HG03066 (cell line): ENCODE data around the gene CRADD.
A peak's percentile ranks its signal among the peaks of the same experiment; 100 is the strongest.

Experiments
- ATAC-seq: cut with Tn5 transposase; IDR thresholded peaks from one replicate; pipeline ENCODE4 v1.9.1; 2021; ENCODE audit warnings: low read depth; ENCODE audit not compliant: unreplicated experiment

CRADD gene

DNA sequence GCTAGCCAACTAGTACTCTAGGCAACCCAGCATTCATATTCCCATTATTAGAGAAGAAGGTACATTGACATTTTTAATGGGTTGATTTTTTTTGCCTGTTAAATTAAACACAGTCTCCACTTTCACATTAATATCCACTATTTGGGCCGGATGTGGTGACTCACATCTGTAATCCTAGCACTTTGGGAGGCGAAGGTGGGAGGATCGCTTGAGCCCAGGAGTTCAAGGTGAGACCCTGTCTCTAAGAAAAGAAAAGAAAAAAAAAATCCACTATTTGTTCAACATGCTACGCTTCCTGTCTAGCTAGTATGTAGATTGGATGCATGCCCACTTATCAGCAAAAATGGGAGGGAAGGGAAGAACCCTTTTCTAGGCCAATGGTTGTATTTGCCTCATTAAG lies 7.1 kb upstream of the CRADD start:
- no peak for ATAC-seq

DNA sequence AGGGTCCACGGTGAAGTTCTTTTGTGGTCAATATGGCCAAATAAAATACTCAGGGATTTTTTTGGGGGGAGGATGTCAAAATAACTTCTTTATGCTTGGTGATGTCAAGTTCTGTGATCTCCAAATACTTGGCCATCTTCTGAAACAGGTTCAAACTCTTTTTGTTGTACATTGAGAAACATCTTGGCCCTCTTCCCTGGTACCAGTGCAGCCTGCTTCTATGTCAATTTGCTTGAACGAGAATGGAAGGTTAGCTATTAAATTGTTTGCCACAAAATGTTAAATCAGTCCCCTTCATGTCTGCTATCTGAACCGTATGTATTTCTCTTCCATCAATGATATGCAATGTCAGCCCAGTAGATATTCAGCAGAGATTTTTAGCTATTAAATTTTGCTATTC lies 6.1 kb upstream of the CRADD start:
- ATAC-seq: no peak

DNA sequence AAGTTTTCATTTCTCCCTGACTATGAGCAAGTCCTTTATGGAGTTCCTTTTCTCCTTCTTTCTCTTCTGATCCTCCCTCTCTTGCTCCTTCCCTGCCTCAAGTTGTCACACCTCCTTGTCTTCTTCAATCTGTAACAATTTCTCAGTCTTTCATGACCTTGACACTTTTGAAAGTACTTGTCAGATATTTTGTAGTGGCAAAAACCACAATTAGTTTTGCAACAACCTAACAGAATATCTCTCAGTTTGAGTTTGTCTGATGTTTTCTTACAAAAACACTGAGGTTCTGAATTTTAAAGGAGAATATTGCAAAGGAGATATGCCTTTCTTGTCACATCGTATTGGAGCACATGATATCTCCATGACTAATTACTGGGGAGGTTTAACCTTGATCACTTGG lies 4.1 kb upstream of the CRADD start:
- ATAC-seq: no peak

DNA sequence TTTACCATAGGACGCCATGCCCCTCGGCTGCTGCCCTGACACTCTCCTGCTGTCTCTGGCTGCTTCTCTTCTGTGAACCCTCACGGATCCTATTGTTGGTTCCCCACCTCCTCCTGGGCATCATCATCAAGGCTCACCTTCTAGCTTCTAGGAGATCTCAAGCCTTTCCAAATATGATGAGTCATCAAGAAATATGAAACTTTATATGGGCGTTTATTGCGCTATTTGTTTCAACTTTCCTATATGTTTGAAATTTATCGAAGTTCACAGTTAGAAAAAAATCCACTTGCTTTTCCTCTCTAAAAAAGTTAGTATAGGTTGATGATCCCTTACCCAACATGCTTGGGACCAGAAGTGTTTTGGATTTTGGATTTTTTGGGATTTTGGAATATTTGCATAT lies 2.8 kb upstream of the CRADD start:
- ATAC-seq: no peak

DNA sequence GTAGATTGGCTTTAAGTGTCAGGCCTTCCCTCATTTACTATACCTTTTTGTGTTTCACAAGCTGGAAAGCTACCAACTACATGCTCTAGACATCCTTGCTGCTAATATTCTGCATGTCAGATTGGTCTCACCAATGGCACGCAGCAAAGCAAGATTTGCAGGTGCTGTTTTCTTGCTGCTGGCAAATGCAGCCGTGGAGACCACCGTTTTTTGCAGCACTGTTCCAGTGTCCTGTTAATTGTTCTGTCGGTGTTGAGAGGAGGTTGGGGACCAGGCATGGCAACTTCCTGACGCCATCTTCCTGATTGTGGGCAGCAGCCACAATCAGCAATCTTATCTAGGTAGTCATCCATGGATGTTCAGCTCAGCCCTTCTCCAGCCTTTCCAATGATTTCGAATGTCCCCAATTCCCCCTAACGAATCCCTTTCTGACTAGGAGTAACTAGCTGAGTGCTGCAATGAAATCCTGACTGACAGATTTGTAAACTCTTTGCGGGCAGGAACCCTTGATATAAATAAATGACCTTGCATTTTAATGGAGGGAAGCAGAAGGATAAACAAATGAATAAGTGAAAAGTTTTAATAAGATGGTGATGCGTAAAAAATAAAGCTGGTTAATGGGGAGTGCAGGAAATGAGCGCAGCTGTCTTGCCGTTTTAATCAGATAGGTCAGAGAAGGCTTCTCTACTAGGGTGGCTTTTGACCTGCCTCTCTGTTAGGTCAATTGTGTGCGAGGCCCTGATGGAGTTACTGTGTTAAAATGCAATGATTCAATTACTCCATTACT lies 574 bp upstream of the CRADD start:
- ATAC-seq: peak; percentile 18

DNA sequence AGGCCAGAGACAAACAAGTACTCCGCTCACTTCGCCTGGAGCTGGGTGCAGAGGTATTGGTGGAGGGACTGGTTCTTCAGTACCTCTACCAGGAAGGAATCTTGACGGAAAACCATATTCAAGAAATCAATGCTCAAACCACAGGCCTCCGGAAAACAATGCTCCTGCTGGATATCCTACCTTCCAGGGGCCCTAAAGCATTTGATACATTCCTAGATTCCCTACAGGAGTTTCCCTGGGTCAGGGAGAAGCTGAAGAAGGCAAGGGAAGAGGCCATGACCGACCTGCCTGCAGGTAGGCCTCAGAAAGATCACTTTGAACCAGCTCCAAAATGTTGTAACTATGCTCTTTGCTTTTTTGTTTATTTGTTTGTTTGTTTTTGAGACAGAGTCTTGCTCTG lies 1.6 kb downstream of the CRADD start:
- no peak for ATAC-seq

DNA sequence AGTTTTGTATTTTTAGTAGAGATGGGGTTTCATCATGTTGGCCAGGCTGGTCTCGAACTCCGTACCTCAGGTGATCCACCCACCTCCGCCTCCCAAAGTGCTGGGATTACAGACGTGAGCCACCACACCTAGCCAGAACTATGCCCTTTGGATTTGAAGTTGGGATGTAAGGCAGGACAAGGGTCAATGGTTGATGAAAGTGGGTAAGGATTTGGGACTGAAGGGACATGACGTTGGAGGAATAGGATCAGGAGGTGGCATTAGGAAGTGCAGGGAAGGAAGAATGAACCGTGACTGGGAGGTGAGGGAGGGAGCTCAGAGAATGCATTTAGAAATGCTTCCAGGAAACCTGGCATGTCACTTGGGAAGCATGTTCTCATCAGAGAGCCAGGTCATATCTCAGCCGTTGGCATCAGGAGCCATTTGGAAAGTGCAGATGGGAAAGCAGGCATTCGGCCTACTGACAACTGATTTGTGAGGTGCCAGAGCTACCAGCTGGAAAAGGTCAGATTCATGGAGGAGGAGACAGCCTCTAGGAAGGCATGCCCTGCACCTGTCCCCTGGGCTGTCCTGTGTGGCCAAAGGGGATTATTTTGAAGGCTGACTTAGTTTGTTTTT lies 2.2 kb downstream of the CRADD start:
- no peak for ATAC-seq

DNA sequence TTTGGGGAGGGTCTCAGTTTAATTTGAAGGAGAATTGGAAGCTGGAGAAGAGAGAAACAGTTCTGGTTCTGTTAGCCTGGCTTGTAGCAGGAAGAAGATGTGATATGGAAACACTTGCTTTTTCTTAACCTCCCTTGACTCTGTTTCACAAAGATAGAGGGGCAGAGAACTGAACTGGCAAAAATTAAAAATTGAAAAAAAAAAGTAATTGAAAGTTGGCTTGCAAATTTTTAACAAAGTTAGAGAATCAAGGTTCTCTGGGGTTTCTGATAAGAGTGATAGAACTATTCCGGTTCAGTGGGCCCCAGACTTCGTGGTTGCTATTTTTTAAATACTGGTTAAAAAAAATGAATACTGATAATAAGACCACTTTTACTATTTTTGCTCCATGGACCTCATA lies 2.8 kb downstream of the CRADD start:
- ATAC-seq: no peak

DNA sequence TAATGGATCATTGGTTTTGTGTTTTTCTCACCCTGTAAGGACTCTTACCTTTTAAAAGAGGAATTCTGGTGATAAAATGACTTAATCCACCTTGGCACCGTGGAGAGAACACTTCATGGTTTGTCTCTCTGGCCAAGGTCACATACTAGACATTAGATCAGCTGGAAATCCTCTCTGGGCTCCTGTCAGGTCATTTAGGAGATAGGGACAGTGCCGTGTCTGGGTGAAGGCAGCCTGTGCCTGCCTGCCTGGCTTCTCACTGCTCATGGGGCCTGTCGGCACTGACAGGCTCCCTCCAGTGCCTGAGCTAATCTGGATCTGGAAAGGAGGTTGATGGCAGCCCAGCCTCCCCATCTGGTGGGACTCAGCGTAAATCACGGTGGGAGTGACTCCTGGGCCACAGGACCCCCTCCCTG lies 5.7 kb downstream of the CRADD start:
- ATAC-seq: no peak

DNA sequence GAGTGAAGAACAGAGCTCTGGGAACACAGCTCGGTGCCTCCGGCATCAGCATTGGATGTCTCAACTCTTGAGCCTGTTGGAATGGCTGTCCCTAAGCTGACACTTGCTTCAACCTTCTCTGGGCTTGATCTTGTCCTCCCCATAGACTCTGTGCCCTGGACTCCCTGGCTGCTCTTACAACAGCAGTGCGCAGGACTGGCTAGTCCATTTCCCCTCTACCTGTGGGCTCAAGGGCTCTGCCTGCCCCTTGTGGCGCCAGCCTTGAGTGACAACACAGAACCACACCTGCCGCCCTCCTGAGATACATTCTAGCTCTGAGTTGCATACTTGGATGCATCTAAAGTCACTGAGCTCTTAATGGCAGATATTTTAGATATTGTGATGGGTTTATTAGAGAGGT lies 6.2 kb downstream of the CRADD start:
- no peak for ATAC-seq

DNA sequence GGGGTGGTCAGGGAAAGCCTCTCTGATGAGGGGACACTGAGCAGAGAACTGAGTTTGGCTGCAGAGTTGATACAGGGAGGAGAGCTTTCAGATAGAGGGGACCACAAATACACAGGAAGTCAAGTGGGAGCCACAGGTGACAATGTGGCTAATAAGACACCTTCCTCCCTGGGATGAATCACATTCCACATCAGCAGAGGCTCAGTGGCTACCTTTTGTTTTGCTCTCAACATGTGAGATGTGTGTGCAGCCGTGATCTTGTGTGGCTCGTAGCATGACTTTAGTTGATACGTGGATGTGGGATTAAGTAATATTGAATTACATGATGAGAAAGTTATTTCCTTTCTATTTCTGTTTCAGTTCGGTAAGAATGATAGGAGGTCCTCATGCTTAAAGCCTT lies 7.5 kb downstream of the CRADD start:
- ATAC-seq: no peak

DNA sequence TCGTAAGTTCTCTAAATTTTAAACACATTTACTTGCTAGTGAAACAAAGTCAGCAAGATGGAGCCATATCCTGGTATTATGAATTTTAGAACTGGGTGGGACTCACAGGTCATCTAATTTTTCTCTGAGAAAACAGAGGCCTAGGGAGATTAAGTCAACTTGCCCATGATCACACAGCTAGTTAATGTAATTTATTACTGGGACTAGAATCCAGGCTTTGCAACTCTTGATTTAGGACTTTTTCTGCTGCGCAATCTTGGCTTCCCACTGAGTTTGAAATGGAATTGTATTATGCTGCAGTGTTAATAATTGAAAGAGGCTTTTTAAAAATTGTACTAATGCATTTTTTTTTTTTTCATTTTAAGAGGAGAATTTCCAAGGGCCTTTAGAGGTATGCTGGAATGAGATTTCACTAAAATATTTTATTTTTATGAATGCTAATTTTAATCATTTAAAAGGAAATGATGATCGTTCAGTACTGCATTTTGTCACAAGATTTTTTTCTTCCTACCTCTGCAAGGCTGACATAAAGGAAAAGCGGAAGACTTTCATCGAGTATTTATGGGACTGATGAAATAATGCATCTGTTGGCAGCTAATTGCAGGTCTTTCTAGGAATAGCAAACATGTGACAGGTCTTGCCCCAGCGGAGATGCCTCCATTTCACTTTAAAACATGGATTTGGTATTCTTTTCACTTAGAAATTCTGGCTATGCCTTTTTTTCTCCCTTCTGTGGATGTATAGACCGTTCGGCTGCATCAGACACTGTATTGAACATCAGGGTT lies 9.6 kb downstream of the CRADD start:
- ATAC-seq: no peak

DNA sequence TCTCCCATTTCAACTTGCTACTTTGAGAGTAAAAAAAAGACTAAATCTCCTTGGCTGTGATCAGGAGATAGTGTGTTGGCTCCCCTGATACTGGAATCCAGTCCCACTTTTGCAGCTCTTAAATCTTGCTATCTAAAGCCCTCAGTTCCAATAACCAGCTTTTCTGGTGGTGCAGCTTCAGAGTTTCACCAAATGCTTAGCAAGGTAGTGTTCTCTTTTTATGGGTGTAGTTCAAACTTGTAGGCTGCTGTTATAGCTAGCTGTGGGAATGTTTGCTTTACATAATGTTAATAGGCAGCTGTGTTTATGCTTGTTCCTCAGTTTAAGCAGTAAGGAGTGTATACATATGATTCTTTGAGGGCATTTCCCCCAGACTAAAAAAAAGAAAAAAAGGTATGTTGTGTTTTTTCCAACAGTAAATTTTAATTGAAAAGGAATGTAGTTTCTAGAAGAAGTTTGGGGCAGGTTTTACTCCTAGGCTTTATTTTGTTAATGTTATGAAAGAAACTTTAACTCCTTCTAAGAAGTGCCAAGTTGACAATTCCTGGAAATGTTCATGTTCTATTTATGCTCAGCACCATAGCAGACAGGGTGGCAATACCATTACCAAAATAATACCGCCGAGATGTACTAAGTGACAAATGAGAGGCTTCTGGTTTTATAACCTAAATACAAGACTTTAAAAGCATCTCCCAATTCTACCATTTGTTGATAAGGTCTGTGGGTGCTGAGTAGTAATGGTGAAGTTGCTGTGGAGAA lies 12.1 kb downstream of the CRADD start:
- ATAC-seq: no peak

DNA sequence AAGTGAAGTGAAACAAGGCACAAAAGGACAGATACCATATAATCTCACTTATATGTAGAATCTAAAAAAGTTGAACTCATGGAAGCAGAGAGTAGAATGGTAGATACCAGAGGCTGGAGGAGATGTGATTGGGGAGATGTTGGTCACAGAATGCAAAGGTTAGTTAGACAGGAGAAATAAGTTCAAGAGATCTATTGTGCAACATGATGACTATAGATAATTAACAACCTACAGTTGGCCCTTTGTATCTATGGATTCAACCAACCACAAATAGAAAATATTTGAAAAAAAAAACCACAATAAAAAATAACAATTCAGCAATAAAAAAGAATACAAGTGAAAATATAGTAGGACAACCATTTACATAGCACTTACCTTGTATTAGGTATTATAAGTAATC lies 19.3 kb downstream of the CRADD start:
- ATAC-seq: no peak

DNA sequence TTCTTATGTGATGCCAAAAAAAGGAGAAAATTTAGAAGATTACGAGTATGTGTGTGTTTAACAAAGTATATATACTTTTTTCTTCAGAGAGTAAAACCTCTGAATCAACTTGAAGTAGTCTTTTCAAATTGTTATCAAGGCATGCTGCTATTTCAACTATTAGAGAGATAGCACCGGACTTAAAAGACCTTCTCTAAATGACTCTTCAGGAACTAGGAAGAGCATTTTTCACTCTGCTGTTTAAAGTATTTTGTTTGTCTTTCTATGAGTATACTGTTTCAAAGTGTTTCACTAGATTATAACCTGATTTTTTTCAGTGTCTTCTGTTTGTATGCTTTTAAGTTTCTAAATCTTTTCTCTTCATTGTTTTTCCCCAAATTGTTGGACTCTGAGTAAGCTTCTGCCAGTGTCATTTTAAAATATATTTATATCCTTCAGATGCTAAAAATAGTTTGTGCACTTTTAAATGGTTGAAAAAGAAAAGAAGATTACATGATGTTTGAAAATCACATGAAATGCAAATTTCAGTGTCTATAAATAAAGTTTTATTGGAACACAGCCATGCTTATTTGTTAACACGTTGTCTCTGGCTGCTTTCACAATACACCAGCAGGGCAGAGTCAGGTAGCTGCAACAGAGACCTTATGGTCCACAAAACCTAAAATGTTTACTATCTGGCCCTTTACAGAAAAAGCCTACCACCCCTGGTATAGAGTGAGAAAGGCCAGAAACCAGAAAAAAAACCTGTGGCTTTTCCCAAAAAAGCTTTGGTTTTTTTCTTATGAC lies 21.3 kb downstream of the CRADD start:
- no peak for ATAC-seq

DNA sequence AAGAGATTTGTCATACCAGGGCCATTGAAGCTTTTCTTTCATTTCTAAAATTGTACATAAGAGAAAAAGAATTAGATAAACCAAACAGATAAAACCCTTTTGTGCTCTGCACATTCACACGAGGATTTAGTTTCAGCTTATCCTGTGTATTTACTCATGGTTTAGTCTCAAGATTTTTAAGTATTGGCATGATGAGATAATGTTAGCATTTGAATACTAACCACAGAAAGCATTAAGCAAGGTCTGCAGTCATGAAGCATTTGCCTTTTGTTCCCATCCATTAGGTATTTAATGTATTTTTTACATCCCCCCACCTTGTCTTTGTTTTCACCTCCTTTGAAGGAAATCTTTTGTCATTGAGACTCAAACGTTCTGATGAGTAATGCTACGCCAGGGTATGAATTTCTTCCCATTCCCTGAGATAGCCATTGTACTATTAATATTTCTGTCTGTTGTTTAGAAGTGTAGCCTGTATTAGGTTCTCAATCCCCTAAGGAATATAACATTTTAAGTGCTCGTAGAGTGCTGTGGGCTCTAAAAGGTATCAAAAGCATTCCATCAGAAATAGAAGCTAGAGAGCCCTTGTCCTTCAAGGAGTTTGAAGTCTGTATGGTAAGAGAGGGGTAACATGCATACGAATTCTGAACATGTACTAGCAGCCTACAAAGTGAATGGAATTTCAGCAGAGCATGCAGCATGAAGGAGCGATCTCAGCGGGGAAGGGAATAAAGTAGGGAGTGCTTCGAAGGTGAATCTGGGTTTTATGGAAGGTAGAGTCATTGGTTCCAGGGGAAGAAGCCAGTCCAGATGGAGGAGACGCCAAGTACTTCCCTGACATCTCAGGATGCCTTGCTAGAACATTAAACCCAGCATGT lies 22.3 kb downstream of the CRADD start:
- ATAC-seq: no peak

DNA sequence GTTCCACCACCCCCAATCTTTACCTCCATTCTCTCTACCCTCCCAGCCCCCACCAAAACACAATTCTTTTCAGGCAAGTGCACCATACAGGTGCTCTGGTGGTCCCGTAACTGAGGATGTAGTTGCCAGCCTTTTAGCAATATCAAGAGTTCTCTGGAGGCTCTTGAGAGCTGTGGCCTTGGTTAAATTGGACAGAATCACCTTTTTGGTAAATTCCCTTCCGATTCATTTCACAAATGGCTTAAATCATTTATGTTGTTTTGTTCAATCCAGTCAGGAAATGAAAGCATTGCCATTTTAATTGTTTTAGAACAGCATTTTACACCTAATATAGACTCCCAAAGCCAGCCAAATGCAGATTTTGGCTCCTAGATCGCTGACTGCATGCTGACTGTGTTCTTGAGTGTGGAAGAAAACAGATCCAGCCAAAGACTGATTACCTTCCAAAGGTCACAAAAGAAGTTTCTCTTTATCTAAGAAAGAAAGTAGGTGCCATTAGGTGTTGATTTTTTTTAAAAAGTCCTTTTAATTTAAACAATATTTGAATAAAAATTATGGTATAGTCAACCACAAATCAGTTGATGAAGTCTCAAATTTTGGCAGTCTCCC lies 25.6 kb downstream of the CRADD start:
- no peak for ATAC-seq

DNA sequence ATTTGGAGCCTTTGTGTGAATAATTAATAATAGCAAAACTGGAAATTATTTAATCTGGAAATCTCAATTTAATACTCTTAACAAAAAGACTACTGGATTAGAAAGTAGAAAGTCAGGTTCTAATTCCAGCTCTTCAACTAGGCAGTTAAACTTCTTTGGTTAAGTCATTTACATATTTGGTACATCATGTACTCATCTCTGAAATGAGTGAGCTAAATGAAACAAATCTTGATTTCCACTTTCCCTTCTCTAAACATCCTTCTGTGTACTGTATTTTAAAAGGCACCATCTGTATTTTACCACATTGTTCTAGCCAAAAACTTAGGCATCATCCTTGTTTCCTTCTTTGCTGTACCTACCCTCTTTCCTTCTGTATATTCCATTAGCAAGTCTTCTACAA lies 26.9 kb downstream of the CRADD start:
- ATAC-seq: no peak

DNA sequence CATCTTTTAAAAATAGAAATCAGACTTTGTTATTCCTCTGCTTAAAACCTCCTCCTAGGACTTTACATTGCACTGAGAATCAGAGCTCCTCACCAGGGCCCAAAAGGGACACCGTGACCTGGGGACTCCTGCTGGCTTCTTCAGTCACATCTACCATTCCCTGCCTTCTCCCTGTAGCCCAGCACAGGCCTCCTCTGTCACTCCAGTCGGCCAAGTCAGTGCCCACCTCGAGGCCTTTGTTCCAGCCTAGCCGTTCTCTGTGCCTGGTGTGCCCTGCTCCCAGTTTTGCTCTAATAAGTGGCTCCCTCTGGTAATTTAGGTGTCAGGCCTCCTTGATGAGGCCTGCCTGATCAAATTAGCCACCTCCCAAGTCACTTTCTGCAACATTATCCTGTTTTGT lies 27.4 kb downstream of the CRADD start:
- ATAC-seq: no peak
